Trophoblast cell (in vitro differentiated cells and primary cell): Measurements from ENCODE around the gene ADCY3.

Experiments used
- DNase-seq, 2 donors: peaks; one replicate each; pipeline ENCODE4 v3.0.0-alpha.2; 2016
- H2AFZ ChIP-seq: 2 replicates; pipeline ENCODE4 v1.6.1; 2013; ENCODE audit warnings: low read length, moderate library complexity, mild to moderate bottlenecking; ENCODE audit not compliant: insufficient read depth, poor library complexity
- H2AK5ac ChIP-seq: 2 replicates; pipeline ENCODE4 v1.6.1; 2013; ENCODE audit warnings: mild to moderate bottlenecking, low read length
- H2BK120ac ChIP-seq: 2 replicates; pipeline ENCODE4 v1.6.1; 2013; ENCODE audit warnings: low read length, mild to moderate bottlenecking, moderate library complexity; ENCODE audit not compliant: insufficient read depth, poor library complexity
- H2BK12ac ChIP-seq: 2 replicates; pipeline ENCODE4 v1.6.1; 2013; ENCODE audit warnings: mild to moderate bottlenecking, low read length, moderate library complexity
- H2BK5ac ChIP-seq: 2 replicates; pipeline ENCODE4 v1.6.1; 2013; ENCODE audit warnings: low read length, low read depth, moderate library complexity, mild to moderate bottlenecking; ENCODE audit not compliant: poor library complexity
- H3K14ac ChIP-seq: 2 replicates; pipeline ENCODE4 v1.6.1; 2013; ENCODE audit warnings: mild to moderate bottlenecking, low read length
- H3K18ac ChIP-seq: 2 replicates; pipeline ENCODE4 v1.6.1; 2013; ENCODE audit warnings: mild to moderate bottlenecking, low read length
- H3K23ac ChIP-seq: 2 replicates; pipeline ENCODE4 v1.6.1; 2013; ENCODE audit warnings: low read length
- H3K27ac ChIP-seq: 2 replicates; pipeline ENCODE4 v1.5.1; 2013; ENCODE audit warnings: low read depth, mild to moderate bottlenecking, inconsistent platforms, low read length, moderate library complexity
- H3K27me3 ChIP-seq: 2 replicates; pipeline ENCODE4 v1.6.1; 2013; ENCODE audit warnings: inconsistent platforms, mild to moderate bottlenecking, low read length, moderate library complexity; ENCODE audit not compliant: insufficient read depth
- H3K36me3 ChIP-seq, 2 experiments: 1 replicate in 1 of 2; 2 replicates in 1 of 2; pipeline ENCODE4 v1.6.1; 2013; ENCODE audit warnings: low read length in 2 of 2, mild to moderate bottlenecking in 2 of 2, moderate library complexity in 1 of 2; ENCODE audit not compliant: insufficient read depth in 2 of 2, control insufficient read depth in 1 of 2
- H3K4ac ChIP-seq: 2 replicates; pipeline ENCODE4 v1.6.1; 2013; ENCODE audit warnings: low read depth, mild to moderate bottlenecking, low read length, moderate library complexity
- H3K4me1 ChIP-seq, 2 experiments: 1 replicate in 1 of 2; 2 replicates in 1 of 2; pipeline ENCODE4 v1.6.1; 2013; ENCODE audit warnings: low read length in 2 of 2, mild to moderate bottlenecking in 2 of 2, moderate library complexity in 1 of 2; ENCODE audit not compliant: insufficient read depth in 2 of 2, control insufficient read depth in 1 of 2
- H3K4me2 ChIP-seq: 2 replicates; pipeline ENCODE4 v1.6.1; 2013; ENCODE audit warnings: inconsistent platforms, mild to moderate bottlenecking, low read length, moderate library complexity
- H3K4me3 ChIP-seq: 2 replicates; pipeline ENCODE4 v1.5.1; 2013; ENCODE audit warnings: mild to moderate bottlenecking, low read depth, low read length, inconsistent platforms
- H3K79me1 ChIP-seq: one replicate; pipeline ENCODE4 v1.6.1; 2013; ENCODE audit warnings: low read length
- H3K79me2 ChIP-seq: 2 replicates; pipeline ENCODE4 v1.6.1; 2013; ENCODE audit warnings: low read length, mild to moderate bottlenecking; ENCODE audit not compliant: control insufficient read depth, insufficient read depth, poor library complexity
- H3K9ac ChIP-seq: 2 replicates; pipeline ENCODE4 v1.6.1; 2013; ENCODE audit warnings: mild to moderate bottlenecking, low read length
- H3K9me3 ChIP-seq: 2 replicates; pipeline ENCODE4 v1.6.1; 2013; ENCODE audit warnings: low read depth, mild to moderate bottlenecking, control low read depth, inconsistent platforms, low read length; ENCODE audit not compliant: insufficient read depth
- H4K12ac ChIP-seq: 2 replicates; pipeline ENCODE4 v1.6.1; 2013; ENCODE audit warnings: low read depth, mild to moderate bottlenecking, low read length, moderate library complexity
- H4K8ac ChIP-seq: 2 replicates; pipeline ENCODE4 v1.6.1; 2013; ENCODE audit warnings: low read depth, mild to moderate bottlenecking, low read length, moderate library complexity
- H4K91ac ChIP-seq: one replicate; pipeline ENCODE4 v1.6.1; 2013; ENCODE audit warnings: low read depth, mild to moderate bottlenecking, low read length, moderate library complexity
- whole genome bisulfite sequencing: extraction: QIAGEN DNeasy Blood & Tissue Kit; methylation state at CpG from one replicate; pipeline ENCODE4 v1.1.7; 2013; ENCODE audit warnings: missing lambda C conversion rate; ENCODE audit not compliant: insufficient read length, insufficient coverage; ENCODE audit errors: extremely low coverage; 5-methylcytosine and 5-hydroxymethylcytosine counted together

Gene ADCY3

GRCh38 chr2:24839729-24840128, 80.3 kb downstream of the ADCY3 start:
- no peak overlapping the region for H3K18ac ChIP-seq
- H2BK120ac ChIP-seq = no peak overlapping the region
- H3K4me2 ChIP-seq = no peak overlapping the region
- H3K9me3 ChIP-seq = peaks cover 1% of the 10 kb centered on the region
- H4K12ac ChIP-seq = no peak overlapping the region
- no peaks in the 10 kb centered on the region for H3K79me2 ChIP-seq
- H3K4me3 ChIP-seq = no peak overlapping the region
- no peak overlapping the region for H2BK5ac ChIP-seq
- no peak overlapping the region for H3K23ac ChIP-seq
- H2AFZ ChIP-seq = no peak overlapping the region
- no peak overlapping the region for H2AK5ac ChIP-seq
- no peaks in the 10 kb centered on the region for H3K4me1 ChIP-seq
- H4K8ac ChIP-seq = no peak overlapping the region
- H3K9ac ChIP-seq = no peak overlapping the region
- no peak for DNase-seq
- no peak overlapping the region for H3K27ac ChIP-seq
- no peak overlapping the region for H4K91ac ChIP-seq
- no peak overlapping the region for H3K14ac ChIP-seq
- no peaks in the 10 kb centered on the region for H3K79me1 ChIP-seq
- no peak overlapping the region for H2BK12ac ChIP-seq
- H3K27me3 ChIP-seq = no peaks in the 10 kb centered on the region
- H3K4ac ChIP-seq = no peak overlapping the region
- WGBS = no CpG with 5 or more reads among the region's 15 CpGs
- H3K36me3 ChIP-seq = no peaks in the 10 kb centered on the region

- no peak overlapping the region for H3K9ac ChIP-seq
- no peaks in the 10 kb centered on the region for H3K79me1 ChIP-seq
- no peak overlapping the region for H3K14ac ChIP-seq
- no peak overlapping the region for H3K18ac ChIP-seq
- no peak overlapping the region for H2BK12ac ChIP-seq
- no peak overlapping the region for H3K4me3 ChIP-seq
- no peak overlapping the region for H3K27ac ChIP-seq
- H3K36me3 ChIP-seq = no peaks in the 10 kb centered on the region
- no peak overlapping the region for H3K4ac ChIP-seq
- H3K4me2 ChIP-seq = no peak overlapping the region
- H4K8ac ChIP-seq = no peak overlapping the region
- WGBS = no CpG with 5 or more reads among the region's 18 CpGs
- no peak overlapping the region for H2AFZ ChIP-seq
- H3K79me2 ChIP-seq = no peaks in the 10 kb centered on the region
- no peak overlapping the region for H3K23ac ChIP-seq
- DNase-seq = no peak
- H2BK120ac ChIP-seq = no peak overlapping the region
- H3K9me3 ChIP-seq = peaks cover 1% of the 10 kb centered on the region
- H2AK5ac ChIP-seq = no peak overlapping the region
- no peak overlapping the region for H2BK5ac ChIP-seq
- H4K91ac ChIP-seq = no peak overlapping the region
- H4K12ac ChIP-seq = no peak overlapping the region
- H3K4me1 ChIP-seq = no peaks in the 10 kb centered on the region
- no peaks in the 10 kb centered on the region for H3K27me3 ChIP-seq
Measured at GRCh38 chr2:24838541-24838940, 81.5 kb downstream of the ADCY3 start.

DNA sequence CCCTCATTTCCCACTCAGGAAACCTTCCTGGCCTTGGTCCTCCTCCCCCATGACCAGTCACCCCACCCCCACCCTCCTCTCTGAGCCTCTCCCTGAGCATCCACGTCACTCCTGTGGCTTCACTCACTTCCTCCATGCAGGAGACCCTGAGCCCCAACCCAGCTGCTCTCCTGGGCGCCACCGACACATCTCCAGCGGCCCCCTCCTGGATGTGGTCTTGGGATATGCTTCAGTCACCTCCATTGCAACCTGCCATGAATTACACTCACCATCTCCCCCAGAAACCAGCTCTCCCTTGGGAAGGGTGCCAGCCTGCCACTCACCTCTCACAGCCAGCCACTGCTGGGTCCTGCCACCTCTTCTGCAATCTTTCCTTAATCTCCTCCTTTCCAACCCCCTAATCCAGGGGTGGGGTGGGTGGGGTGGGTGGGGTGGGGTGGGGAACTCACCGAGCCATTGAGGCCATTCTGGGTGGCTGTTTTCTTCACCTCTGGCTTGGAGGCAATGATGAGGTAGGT, 82.0 kb downstream of the ADCY3 start:
- H3K14ac ChIP-seq = no peak overlapping the region
- DNase-seq = no peak
- H3K4me1 ChIP-seq = no peaks in the 10 kb centered on the region
- H3K9ac ChIP-seq = no peak overlapping the region
- no peak overlapping the region for H3K4me2 ChIP-seq
- no peak overlapping the region for H2AFZ ChIP-seq
- H2BK120ac ChIP-seq = no peak overlapping the region
- no peak overlapping the region for H3K4ac ChIP-seq
- H2AK5ac ChIP-seq = no peak overlapping the region
- H3K9me3 ChIP-seq = peaks cover 1% of the 10 kb centered on the region
- H4K91ac ChIP-seq = no peak overlapping the region
- no peak overlapping the region for H3K23ac ChIP-seq
- no peak overlapping the region for H2BK5ac ChIP-seq
- no peak overlapping the region for H3K18ac ChIP-seq
- H2BK12ac ChIP-seq = no peak overlapping the region
- no peak overlapping the region for H3K4me3 ChIP-seq
- H3K27ac ChIP-seq = no peak overlapping the region
- no peaks in the 10 kb centered on the region for H3K27me3 ChIP-seq
- no peaks in the 10 kb centered on the region for H3K36me3 ChIP-seq
- WGBS = no CpG with 5 or more reads among the region's 5 CpGs
- no peak overlapping the region for H4K12ac ChIP-seq
- H3K79me1 ChIP-seq = no peaks in the 10 kb centered on the region
- H3K79me2 ChIP-seq = no peaks in the 10 kb centered on the region
- no peak overlapping the region for H4K8ac ChIP-seq

GRCh38 chr2:24836706-24837105, 83.3 kb downstream of the ADCY3 start:
- Histone ChIP-seq H3K9me3 (peaks cover 3% of the 10 kb centered on the region), H4K91ac (no peak overlapping the region), H3K36me3 (no peaks in the 10 kb centered on the region), H2AFZ (no peak overlapping the region), H2BK12ac (no peak overlapping the region), H3K23ac (no peak overlapping the region), H3K4me2 (no peak overlapping the region), H2BK120ac (no peak overlapping the region), H2AK5ac (no peak overlapping the region), H3K4ac (no peak overlapping the region), H3K4me1 (no peaks in the 10 kb centered on the region), H3K14ac (no peak overlapping the region), H2BK5ac (no peak overlapping the region), H3K27ac (no peak overlapping the region), H3K27me3 (no peaks in the 10 kb centered on the region), H3K9ac (no peak overlapping the region), H4K8ac (no peak overlapping the region), H3K4me3 (peak overlapping the region; percentile 30), H3K18ac (no peak overlapping the region), H4K12ac (no peak overlapping the region), H3K79me1 (no peaks in the 10 kb centered on the region), H3K79me2 (no peaks in the 10 kb centered on the region)
- DNase-seq = no peak
- WGBS = no CpG with 5 or more reads among the region's 9 CpGs
